ENCODE results near the gene JAG2.

GRCh38 chr14:105159344-105159743 lies 9.2 kb downstream of the JAG2 start:
- TF ChIP-seq EZH2 (IDR thresholded peaks at IDR 0.05): no peak
- no peak for TF ChIP-seq POLR2AphosphoS5 (IDR thresholded peaks at IDR 0.05; ENCODE audit: borderline replicate concordance, low read depth, low read length)
- TF ChIP-seq FOXP2 (optimal IDR thresholded peaks at IDR 0.05; ENCODE audit: control extremely low read depth, extremely low read length, insufficient read depth): no peak
